Smooth muscle cell (in vitro differentiated cells): Measurements from ENCODE around the gene NLGN3. TPM values are rescaled to one million over a fixed set of nuclear protein-coding genes. Genes with fewer than 3 reads are reported as not detected.

Experiments
- DNase-seq: peaks from one replicate; lab custom pipeline; 2025; ENCODE audit not compliant: unreplicated experiment; lab: John Stamatoyannopoulos, UW
- H2AFZ ChIP-seq: fragments of 200-600 bp; sonication (generic); 2 replicates; pipeline ENCODE4 v1.6.0; 2016; ENCODE audit warnings: antibody characterized with exemption, low read depth, mild to moderate bottlenecking
- H3F3A ChIP-seq: fragments of 200-600 bp; sonication (generic); 2 replicates; pipeline ENCODE4 v1.6.0; 2017; ENCODE audit warnings: antibody characterized with exemption, low read depth
- H3K27ac ChIP-seq: fragments of 200-600 bp; sonication (generic); 2 replicates; pipeline ENCODE4 v1.5.1; 2016; ENCODE audit warnings: low read depth, mild to moderate bottlenecking
- H3K27me3 ChIP-seq: fragments of 200-600 bp; sonication (generic); 2 replicates; pipeline ENCODE4 v1.6.1; 2016; ENCODE audit warnings: low read depth, mild to moderate bottlenecking
- H3K36me3 ChIP-seq: fragments of 200-600 bp; sonication (generic); 2 replicates; pipeline ENCODE4 v1.5.1; 2016; ENCODE audit warnings: low read depth
- H3K4me1 ChIP-seq: fragments of 200-600 bp; sonication (generic); 2 replicates; pipeline ENCODE4 v1.5.1; 2016; ENCODE audit warnings: low read depth
- H3K4me2 ChIP-seq: fragments of 200-600 bp; sonication (generic); 2 replicates; pipeline ENCODE4 v1.6.0; 2016; ENCODE audit warnings: mild to moderate bottlenecking
- H3K4me3 ChIP-seq: fragments of 200-600 bp; sonication (generic); 2 replicates; pipeline ENCODE4 v1.5.1; 2016; ENCODE audit warnings: mild to moderate bottlenecking
- H3K79me2 ChIP-seq: fragments of 200-600 bp; sonication (generic); 2 replicates; pipeline ENCODE4 v1.6.0; 2016; ENCODE audit warnings: low read depth, mild to moderate bottlenecking
- H3K9ac ChIP-seq: fragments of 200-600 bp; sonication (generic); 2 replicates; pipeline ENCODE4 v1.6.0; 2016; ENCODE audit warnings: low read depth
- H3K9me3 ChIP-seq: fragments of 200-600 bp; sonication (generic); replicated peaks from 2 replicates; pipeline ENCODE4 v1.5.1; 2016; ENCODE audit warnings: low read depth
- H4K20me1 ChIP-seq: fragments of 200-600 bp; sonication (generic); 2 replicates; pipeline ENCODE4 v1.6.0; 2016; ENCODE audit warnings: low read depth
- CTCF ChIP-seq: fragments of 200-600 bp; sonication (generic); IDR thresholded peaks from 2 replicates; pipeline ENCODE4 v1.5.1; 2017; ENCODE audit warnings: borderline replicate concordance, mild to moderate bottlenecking, antibody characterized with exemption; ENCODE audit not compliant: insufficient read depth, poor library complexity, severe bottlenecking
- WGBS: methylation state at CpG from one replicate; pipeline ENCODE4 v1.1.7; 2016; ENCODE audit warnings: low lambda C conversion rate; 5-methylcytosine and 5-hydroxymethylcytosine counted together
- polyA plus RNA-seq: library from polyadenylated mRNA; unstranded; fragments of >200 nt; fragmentation: Nextera tagmentation; extraction: Ambion mirVana; gene quantifications from 2 replicates; pipeline ENCODE4 v1.2.1, GENCODE V29; 2016
- total RNA-seq: library from RNA; depleted of rRNA; stranded (reverse); fragments of >200 nt; gene quantifications from 2 replicates; pipeline ENCODE4 v1.2.3, GENCODE V29; 2014

Gene NLGN3
- total and polyA plus RNA-seq, 2 experiments from 2014 or later, result 0.13 to 1.5 TPM

- H3K36me3 ChIP-seq, result no peaks in the 10 kb centered on the region
- H4K20me1 ChIP-seq, result no peaks in the 10 kb centered on the region
- peak overlapping the region; percentile 6 for H2AFZ ChIP-seq
- H3K27me3 ChIP-seq, result no peaks in the 10 kb centered on the region
- H3K27ac ChIP-seq, result peak overlapping the region; percentile 35
- peak overlapping the region; percentile 81 for H3K4me2 ChIP-seq
- H3K4me1 ChIP-seq, result peaks cover 13% of the 10 kb centered on the region
- H3K9me3 ChIP-seq, result no peaks in the 10 kb centered on the region
- no peak for TF ChIP-seq CTCF
- no peaks in the 10 kb centered on the region for H3K79me2 ChIP-seq
- no peak overlapping the region for H3K9ac ChIP-seq
- no peak for DNase-seq
- WGBS, result 44% methylated on average over 10 of the region's 10 CpGs
- H3F3A ChIP-seq, result no peaks in the 10 kb centered on the region
- peak overlapping the region; percentile 46 for H3K4me3 ChIP-seq
These were observed 36.9 kb downstream of the NLGN3 start for GRCh38 chrX:71181558-71181909.

- Histone ChIP-seq H3K4me3 (peak overlapping the region; percentile 50), H2AFZ (peak overlapping the region; percentile 61), H3K27ac (peak overlapping the region; percentile 86), H3K4me2 (peak overlapping the region; percentile 84), H3K27me3 (no peaks in the 10 kb centered on the region), H3K9ac (peak overlapping the region; percentile 79), H3K36me3 (no peaks in the 10 kb centered on the region), H4K20me1 (no peaks in the 10 kb centered on the region), H3K9me3 (no peaks in the 10 kb centered on the region), H3K79me2 (no peaks in the 10 kb centered on the region), H3K4me1 (peaks cover 13% of the 10 kb centered on the region), H3F3A (no peaks in the 10 kb centered on the region)
- peak; percentile 12 for DNase-seq
- TF ChIP-seq CTCF, result no peak
- 50% methylated on average over 41 of the region's 42 CpGs for WGBS
These were observed 37.5 kb downstream of the NLGN3 start for GRCh38 chrX:71181910-71182799.

- H4K20me1 ChIP-seq, result no peaks in the 10 kb centered on the region
- H3K4me3 ChIP-seq, result peak overlapping the region; percentile 50
- TF ChIP-seq CTCF, result no peak
- no peaks in the 10 kb centered on the region for H3K79me2 ChIP-seq
- no peaks in the 10 kb centered on the region for H3K27me3 ChIP-seq
- no peaks in the 10 kb centered on the region for H3K9me3 ChIP-seq
- WGBS, result 39% methylated on average over 2 of the region's 2 CpGs
- H3K27ac ChIP-seq, result peak overlapping the region; percentile 86
- no peaks in the 10 kb centered on the region for H3K36me3 ChIP-seq
- DNase-seq, result no peak
- H3K4me2 ChIP-seq, result peak overlapping the region; percentile 84
- H3K4me1 ChIP-seq, result peaks cover 13% of the 10 kb centered on the region
- H2AFZ ChIP-seq, result no peak overlapping the region
- no peaks in the 10 kb centered on the region for H3F3A ChIP-seq
- peak overlapping the region; percentile 34 for H3K9ac ChIP-seq
These were observed 38.2 kb downstream of the NLGN3 start for GRCh38 chrX:71182871-71183270.
